Stimulated activated CD8-positive, alpha-beta memory T cell treated with anti-CD3 and anti-CD28 coated beads, Interleukin-12 subunit alpha, Interleukin-12 subunit beta, amount 100 ng/mL, for 24 hours (primary cell): ENCODE results near the gene ACMSD.
"Not testable (repeated sequence)": the region's sequence is repeated elsewhere in the genome, so short reads cannot be mapped to it uniquely, and the experiment has no call there.

Experiments used
- DNase-seq: peaks from one replicate; pipeline ENCODE4 v3.0.0-alpha.2; 2020; ENCODE audit errors: extremely low read depth

The ACMSD gene

DNA sequence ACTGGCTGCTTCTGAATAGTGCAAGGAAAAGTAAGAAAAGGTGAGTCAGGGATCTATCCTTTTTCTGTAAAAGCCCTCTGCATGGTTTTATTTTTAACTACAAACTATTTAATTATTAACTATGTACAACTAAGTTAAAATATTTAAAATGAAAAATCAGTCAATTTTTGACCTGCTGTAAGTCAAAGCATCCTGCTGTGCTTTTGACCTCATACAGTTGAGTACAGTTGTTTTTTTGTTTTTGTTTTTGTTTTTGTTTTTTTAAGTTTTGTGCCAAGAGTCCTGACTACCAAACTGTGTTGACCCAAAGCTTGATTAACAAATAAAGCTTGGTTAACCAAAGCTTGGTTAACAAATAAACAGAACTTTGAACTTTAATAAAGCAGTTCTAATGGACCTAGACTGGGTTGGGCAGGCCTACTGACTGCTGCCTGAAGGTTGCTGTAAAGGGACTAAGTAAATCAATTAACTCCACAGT, at the start of gene ACMSD:
Gene ACMSD (plus strand): TSS at position 474 of the 478 bp plus-strand sequence. CDS start 67 bp downstream, outside the sequence.
- no peak for DNase-seq

DNA sequence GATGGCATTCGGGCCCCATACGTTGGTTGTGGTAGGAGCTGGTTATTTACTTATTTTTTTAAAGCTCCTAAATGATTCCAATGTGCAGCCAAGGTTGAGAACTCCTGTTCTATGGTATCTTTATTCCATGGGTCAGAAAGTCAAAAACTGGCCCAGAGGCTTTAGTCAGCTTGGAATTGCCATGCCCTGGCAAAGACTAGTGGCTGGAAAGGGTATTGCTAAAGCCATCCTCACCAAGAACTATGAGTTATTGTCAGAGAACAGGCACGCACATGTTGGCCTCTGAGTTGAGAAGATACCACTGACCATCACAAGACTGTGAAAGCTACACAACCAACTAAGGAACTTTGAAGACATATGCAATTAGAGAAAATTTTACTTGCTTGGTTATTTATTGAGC, 47.9 kb upstream of the ACMSD start:
- DNase-seq: no peak

DNA sequence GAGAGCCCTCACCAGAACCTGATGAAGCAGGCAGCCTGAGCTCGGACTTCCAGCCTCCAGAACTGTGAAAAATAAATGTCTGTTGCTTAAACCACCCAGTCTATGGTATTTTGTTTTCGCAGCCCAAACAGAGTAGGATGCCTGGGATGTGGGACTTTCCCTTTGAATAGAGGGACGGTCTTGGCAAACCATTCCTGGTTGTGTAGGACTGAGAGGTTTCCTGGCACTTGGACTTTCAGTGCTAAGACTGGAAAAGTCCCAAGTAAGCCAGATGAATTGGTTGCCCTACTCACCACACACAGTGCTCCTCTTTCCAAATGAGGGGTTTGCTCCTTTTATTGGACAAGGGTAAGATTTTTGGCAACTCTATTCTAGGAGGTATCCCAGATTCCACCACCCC, 46.8 kb upstream of the ACMSD start:
- no peak for DNase-seq

DNA sequence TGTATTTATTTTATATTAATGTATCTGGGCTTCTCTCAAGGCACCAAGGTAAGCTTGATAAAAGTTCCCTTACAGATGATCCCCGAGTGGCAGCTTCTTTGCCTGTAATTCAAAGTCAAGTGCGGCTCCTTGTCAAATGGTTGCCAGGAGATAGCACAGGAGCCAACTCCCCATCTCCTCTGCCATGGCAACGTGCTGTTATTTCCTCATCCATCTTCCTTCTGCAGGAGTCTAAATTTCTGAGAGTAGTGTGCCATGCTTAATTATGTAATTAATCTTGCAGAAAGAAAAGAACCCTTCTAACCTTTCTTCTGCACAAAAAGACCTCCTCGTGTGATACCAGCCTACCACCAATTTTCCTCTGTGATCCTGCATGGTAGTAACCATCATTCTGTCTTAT, 46.2 kb upstream of the ACMSD start:
- no peak for DNase-seq

DNA sequence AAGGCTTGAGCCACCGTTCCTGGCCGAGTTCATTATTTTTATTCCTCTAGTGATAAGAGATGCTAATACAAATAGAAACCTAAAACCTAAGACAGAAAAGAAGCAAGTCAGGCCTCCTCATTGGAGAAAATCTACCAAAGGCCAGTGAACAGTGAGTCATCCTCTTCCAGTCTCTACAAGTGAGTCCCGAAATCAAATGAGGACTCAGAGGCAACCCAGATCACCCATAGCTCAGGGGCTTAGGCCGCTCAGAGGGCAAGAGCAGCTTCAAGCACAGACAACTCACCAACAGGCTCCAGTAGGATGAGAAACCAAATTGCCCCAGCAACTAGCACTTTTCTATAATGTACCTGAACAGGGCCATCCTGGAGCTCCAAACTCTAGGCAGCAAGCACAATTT, 42.7 kb upstream of the ACMSD start:
- no peak for DNase-seq

DNA sequence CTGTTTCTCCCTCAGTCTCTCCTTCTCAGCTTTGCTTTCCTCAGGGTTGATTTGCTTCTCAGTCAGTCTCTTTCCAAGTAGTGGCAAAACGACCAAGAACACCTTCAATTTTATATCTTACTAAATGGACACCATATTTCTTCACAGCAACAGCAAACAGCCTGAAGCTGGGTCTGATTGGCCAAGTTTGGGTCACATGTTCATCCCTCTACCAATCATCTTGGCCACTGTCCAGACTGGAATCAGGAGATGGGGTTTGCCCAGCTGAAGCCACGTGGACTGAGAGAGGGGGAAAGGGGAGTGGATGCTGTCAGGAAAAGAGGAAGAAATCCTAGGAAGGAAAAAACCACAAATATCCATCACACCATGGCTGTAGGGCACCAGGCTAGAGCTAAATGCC, 42.0 kb upstream of the ACMSD start:
- no peak for DNase-seq

DNA sequence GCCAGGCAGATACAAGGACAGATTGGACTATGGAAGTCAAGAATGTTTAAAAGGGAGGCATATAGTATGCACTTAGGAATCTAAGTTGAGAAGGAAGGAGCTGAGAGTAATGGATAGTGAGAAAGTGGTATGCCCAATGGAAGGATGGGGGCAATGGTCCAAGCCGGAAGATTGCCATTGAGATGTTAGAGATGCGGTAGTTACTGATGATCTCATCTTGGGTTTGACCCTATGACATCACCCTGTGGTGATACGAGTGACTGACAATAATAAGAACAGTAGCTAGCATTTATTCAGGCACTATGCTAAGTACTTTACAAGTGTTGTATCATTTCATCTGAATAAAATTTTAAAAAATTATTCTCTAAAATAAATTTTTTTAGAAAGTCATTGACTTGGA, 38.5 kb upstream of the ACMSD start:
- no peak for DNase-seq

DNA sequence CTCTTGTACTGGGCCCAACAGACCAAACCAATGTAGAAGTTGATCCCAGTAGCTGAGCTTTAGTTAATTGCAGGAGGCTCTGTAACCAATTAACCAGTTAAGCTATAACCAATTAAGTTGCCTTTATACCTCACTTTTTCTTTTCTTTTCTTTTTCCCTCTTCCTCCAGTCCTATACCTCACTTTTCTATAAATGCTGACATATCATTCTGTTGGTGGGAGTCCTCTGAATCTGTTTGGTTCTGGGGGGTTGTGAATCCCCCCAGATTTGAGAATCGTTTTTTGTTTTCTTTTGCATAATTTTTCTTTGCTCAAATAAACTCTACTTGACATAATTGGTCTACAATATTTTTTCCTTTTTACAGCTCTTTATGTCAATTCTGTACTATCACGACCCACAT, 38.1 kb upstream of the ACMSD start:
- DNase-seq: no peak

DNA sequence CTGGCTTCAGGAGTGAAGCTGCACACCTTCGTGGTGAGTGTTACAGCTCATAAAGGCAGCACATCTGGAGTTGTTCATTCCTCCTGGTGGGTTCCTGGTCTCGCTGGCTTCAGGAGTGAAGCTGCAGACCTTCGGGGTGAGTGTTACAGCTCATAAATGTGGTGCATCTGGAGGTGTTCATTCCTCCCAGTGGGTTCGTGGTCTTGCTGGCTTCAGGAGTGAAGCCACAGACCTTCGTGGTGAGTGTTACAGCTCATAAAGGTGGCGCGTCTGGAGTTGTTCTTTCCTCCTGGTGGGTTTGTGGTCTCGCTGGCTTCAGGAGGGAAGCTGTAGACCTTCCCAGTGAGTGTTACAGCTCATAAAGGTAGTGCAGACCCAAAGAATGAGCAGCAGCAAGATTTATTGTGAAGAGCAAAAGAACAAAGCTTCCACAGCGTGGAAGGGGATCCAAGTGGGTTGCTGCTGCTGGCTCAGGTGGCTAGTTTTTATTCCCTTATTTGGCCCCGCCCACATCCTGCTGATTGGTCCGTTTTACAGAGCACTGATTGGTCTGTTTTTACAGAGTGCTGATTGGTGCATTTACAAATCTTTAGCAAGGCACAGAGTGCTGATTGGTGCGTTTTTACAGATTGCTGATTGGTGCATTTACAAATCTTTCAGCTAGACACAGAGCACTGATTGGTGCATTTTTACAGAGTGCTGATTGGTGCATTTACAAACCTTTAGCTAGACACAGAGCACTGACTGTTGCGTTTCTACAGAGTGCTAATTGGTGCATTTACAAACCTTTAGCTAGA, 34.6 kb upstream of the ACMSD start:
- not testable (repeated sequence) for DNase-seq

DNA sequence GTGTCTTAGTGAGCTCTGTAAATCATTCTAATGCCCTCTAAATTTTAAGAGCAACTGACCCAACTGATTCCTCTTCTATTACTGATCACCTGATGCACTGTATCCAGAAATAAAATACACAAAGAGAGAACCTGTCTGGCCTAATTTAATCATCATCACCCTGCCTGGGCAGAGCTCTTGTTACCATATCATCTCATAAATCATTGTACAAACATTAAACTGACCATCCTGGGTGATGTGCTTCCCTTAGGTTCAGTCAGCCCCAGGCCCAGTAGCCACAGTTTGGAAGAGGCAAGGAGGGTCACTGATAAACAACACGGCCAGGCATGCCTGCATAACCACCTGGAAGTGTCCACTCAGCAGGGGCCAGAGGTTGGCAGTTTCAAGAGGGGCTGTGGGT, 22.7 kb upstream of the ACMSD start:
- no peak for DNase-seq

DNA sequence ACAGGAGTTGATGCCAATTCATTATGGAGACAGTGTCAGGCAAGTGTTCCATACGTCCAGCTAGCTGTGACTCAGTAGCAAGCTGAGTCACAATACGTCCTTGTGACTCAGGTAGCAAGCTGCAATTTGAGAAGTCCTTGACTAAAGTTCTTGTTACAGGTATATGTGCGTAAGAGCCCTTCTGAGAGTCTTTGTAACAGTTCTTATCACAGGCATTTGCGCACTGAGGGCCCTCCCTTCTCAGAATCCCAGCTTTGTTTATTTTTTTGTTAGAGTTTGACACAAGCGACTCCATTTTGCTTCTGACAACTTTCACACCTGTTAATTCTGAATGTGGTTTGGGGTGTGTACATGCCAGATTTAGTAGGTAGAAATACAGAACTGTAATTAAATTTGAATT, 20.1 kb upstream of the ACMSD start:
- DNase-seq: no peak

DNA sequence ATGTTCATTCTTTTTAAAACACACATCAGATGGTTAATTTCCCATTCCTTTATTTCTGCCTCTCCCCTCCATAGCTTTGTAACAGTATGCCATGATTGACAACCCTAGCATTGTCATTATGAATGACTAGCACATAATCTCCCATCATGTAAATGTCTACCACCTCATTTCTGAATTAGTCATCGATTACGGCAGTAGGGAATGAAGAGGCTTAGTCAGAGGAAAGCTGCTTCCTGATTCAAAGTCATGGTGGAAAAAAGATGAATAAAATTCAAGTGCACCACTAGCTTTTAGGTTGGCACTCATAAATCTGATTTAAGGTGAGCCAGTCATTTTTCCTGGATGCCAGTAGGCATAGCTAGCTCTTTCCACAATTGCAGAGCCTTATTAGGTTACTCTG, 19.1 kb upstream of the ACMSD start:
- no peak for DNase-seq

DNA sequence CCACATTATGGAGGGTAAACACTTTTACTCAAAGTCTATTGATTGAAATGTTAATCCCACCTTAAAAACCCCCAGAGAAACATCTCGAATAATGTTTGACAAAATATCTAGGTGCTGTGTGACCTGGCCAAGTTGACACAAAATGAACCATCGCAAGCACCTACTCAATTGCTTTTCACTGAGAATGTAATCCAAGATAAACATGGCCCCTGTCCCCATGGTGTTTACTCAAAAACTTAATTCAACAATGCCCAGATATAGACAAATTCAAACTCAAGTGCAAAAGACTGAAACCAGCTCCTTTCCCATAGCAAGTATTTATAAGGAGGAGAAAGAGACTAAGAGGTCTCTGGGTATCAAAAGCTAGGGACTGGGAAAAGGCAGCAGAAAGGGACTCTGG, 15.0 kb upstream of the ACMSD start:
- DNase-seq: no peak

DNA sequence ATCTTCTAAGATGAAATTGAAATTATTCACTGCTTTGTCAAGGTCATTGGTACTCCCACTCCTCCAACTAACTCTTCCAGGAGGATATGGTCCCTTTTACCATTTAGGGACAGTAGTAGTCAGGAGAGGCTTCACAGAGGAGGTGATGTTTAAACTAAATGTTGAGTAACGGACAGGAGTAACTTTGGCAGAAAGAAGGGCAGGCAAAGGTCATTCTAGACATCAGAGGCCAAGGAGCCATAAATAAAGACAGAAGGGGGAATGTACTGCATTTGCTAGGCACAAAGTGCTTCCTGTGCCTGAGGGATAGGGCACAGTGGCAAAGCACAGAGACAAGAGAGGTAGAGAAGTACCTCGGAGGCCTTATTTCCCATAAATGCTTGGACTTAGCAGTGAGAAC, 14.6 kb upstream of the ACMSD start:
- no peak for DNase-seq

DNA sequence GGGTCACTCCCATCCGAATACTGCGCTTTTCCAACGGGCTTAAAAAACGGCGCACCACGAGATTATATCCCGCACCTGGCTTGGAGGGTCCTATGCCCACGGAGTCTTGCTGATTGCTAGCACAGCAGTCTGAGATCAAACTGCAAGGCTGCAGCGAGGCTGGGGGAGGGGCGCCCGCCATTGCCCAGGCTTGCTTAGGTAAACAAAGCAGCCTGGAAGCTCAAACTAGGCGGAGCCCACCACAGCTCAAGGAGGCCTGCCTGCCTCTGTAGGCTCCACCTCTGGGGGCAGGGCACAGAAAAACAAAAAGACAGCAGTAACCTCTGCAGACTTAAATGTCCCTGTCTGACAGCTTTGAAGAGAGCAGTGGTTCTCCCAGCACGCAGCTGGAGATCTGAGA, 12.7 kb upstream of the ACMSD start:
- DNase-seq: not testable (repeated sequence)

DNA sequence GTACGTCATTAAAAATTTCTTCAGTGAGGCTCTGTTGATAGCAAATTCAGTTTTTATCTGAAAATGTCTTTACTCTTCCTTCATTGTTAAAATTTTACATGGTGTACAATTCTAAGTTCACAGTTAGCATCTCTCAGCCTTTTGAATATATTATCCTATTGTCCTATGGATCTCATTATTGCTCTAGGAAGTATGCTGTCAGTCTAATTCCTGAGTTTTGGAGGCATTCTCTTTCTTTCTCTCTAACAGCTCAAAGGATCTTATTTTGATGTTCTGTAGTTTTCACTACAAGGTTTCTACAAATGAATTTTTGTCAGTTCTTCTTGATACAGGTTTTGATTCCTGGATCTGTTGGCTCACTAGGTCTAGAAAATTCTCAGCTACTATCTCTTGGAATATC, 2.9 kb upstream of the ACMSD start:
- DNase-seq: no peak

DNA sequence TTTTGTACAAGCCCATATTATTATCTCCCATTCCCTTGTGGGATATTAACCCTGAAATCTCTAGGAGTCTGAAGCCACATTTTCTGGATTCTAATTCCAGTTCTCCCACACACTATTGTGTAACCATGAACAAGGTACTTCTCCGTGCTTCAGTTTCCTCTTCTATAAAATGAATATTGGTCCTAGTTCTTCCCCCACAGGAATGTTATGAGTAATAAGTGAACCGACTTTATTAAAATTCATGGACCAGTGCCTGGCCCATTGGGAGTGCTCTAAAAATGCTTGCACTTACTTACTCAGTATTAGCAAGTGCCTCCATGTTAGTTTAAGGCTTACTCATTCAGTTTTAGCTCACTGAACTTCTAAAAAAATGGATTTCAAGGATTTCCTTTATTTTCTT, 1.4 kb upstream of the ACMSD start:
- DNase-seq: no peak

DNA sequence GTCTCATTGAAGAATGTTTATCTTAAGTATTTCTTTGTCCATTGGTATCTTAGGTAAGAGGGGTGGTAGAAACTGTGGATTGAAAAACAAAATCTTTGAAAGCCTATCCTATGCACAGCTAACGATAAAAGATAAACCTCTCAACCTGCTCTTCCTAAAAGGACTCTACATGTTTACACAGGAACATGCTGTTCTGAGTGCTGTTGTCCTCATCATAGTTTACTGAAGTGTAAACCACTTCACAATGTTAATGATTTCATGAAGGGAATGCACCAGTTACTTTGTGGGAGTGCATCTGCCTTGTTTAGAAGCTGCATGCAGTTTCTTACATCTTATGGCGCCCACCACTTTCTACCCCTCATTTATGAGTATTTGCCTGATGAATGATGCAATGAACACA, 1.2 kb downstream of the ACMSD start:
- no peak for DNase-seq

DNA sequence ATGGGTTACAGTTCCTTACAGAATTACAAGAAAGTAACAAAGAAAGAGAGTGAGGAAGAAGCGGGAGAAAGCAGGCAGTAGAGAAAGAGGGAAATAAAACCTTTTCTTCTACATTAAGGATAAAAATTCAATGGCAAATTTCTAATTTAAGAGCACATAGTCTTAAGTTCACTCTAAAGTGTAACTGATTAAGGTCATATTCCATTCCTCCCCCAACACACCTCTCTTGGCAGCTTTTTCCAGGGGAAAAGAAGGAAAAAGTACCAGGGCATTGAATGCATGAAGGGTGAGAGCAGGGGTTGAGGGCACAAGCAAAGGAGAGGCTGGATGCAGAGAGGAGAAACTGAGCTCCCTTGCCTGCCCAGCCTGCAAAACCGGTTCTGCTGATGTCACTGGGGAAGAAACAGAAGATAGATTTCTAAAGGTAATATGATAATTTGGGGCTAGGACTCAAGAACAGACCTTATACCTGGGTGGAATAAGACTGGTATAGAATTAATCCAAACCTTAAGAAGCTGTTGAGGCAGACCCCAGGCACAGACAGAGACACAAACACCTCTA, 4.6 kb downstream of the ACMSD start:
- no peak for DNase-seq

DNA sequence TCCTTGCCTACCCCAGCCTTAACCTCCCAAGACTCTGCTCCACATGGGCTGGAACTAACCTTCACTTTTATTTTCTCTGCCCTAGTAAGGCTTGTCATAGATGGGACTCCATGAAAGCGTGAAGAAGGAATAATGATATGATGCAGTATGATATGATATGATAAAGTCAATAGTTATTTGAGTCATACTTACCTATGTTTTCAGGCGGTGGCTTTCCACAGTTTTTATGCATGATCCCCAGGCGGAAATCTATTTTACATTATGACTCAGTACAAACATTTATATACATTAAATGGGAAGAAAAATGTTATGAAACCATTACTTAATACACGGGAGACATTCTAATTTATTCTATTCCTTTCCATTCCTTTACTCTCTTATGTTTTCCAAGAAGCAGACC, 5.6 kb downstream of the ACMSD start:
- DNase-seq: no peak

DNA sequence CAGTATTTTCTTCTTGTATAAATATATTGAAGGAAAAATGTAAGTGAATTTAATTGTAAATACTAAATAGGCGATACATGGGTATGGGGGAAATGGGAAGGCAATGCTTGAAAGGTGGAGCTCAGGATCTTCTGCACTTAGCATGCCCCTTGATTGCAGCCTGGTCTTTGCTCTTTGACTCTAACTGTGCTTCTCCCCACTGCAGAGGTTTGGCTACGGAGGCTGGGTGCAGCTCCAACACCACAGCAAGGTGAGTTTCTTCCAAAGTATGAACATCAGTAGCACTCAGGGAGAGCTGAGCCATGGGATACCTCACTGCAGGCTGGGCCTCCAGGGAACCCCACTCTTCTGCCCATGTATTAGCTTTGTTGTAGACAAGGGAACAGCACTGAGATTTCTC, 6.6 kb downstream of the ACMSD start:
- no peak for DNase-seq

DNA sequence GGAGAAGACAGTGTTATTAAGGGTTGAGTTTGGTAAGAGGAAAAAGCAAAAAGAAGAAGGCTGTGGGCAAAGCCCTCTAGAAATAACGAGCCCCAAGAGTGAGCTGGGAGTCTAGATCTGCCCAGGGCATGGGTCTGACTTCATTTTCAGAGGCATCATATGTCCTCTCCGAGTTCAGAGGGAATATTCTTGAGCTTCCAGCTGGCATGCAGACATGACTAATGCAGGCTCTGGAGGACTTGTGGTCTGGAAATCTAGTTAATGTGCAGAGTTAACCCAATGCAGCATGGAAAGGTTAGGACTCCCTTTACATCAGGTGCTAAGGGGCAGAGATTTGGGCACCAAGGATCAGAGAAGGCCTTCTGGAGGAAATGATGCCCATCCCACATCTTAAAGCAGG, 7.3 kb downstream of the ACMSD start:
- DNase-seq: no peak

DNA sequence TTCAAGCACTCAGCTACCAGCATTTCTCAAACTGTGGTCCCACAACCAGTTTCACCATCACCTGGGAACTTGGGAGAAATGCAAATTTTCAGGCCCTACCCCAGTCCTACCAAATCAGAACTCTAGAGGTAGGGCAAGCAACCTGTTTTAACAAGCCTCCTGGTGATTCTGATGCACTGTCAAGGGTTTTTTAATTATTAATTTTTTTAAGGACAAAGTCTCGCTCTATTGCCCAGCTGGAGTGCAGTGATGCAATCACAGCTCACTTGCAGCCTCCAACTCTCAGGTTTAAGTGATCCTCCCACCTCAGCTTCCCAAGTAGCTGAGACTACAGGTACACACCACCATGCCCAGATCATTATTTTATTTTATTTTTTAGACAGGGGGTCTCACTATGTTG, 7.8 kb downstream of the ACMSD start:
- DNase-seq: no peak

DNA sequence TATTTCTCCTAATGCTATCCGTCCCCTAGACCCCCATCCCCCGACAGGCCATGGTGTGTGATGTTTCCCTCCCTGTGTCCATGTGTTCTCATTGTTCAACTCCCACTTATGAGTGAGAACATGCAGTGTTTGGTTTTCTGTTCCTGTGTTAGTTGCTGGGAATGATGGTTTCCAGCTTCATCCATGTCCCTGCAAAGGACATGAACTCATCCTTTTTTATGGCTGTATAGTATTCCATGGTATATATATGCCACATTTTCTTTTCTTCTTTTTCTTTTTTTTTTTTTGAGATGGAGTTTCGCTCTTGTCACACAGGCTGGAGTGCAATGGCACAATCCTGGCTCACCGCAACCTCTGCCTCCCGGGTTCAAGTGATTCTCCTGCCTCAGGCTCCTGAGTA, 9.2 kb downstream of the ACMSD start:
- not testable (repeated sequence) for DNase-seq
